Measurements from ENCODE around the gene ENAH. TPM values are rescaled to one million over a fixed set of nuclear protein-coding genes. Genes with fewer than 3 reads are reported as not detected.
A peak's percentile ranks its signal among the peaks of the same experiment; 100 is the strongest.

ENAH gene
- polyA plus RNA-seq, 1 of the 3 experiments (the other 2 are of a cell fraction) = 48.9 TPM

- POLR2A ChIA-PET = no interaction called here
- no peaks in the 10 kb centered on the region for H3F3A ChIP-seq (replicated peaks; ENCODE audit: insufficient read depth)
- peak; percentile 93 for DNase-seq
- H2AFZ ChIP-seq (ENCODE audit: low read depth) = peak overlapping the region; percentile 91; the same call in 1 of the 2 replicates
- H3K27me3 ChIP-seq (ENCODE audit: insufficient read depth) = no peaks in the 10 kb centered on the region
- peaks cover 0 to 6% of the 10 kb centered on the region in 2 experiments; a peak in 2 of 4 replicates for H3K4me1 ChIP-seq (ENCODE audit: control insufficient read depth in 1 of 2, insufficient read depth in 2 of 2, low read depth in 1 of 2, low read length in 1 of 2)
- H3K4me3 ChIP-seq (ENCODE audit: low read depth in 2 of 2, low read length in 1 of 2) = peak overlapping the region; percentile 17 to 46; a peak in 2 of 4 replicates
- H3K27ac ChIP-seq (ENCODE audit: low read depth in 2 of 2, low read length in 1 of 2) = no peak overlapping the region
- CTCF ChIA-PET = interaction anchor here (0.5 to 19.4 kb wide), 167 partner anchors 11 to 650 kb away, joined by 3 to 473 read pairs (median 4); partner anchors contain the start of genes ENAH, EPHX1, H3-3A and LEFTY1
- no peaks in the 10 kb centered on the region for H3K9me3 ChIP-seq
- no peak overlapping the region for H3K9ac ChIP-seq
- H3K9me2 ChIP-seq = no peaks in the 10 kb centered on the region
- WGBS (ENCODE audit: low lambda C conversion rate) = 34% methylated on average over 29 of the region's 50 CpGs
- H3K4me2 ChIP-seq = peak overlapping the region; percentile 51
- no peaks in the 10 kb centered on the region for H4K20me1 ChIP-seq (ENCODE audit: insufficient read depth)
- no peaks in the 10 kb centered on the region for H3K36me3 ChIP-seq (replicated peaks in 1 of 2; ENCODE audit: control insufficient read depth in 1 of 2, insufficient read depth in 2 of 2, low read length in 1 of 2)
- no peaks in the 10 kb centered on the region for H3K79me2 ChIP-seq (ENCODE audit: insufficient read depth)
- TF ChIP-seq POLR2AphosphoS5 (IDR thresholded peaks at IDR 0.05; ENCODE audit: low read depth, low read length) (no peak), MEF2A (IDR thresholded peaks at IDR 0.05; ENCODE audit: borderline replicate concordance, low read depth) (no peak), NRF1 (IDR thresholded peaks at IDR 0.05; ENCODE audit: low read depth, low read length) (peak; percentile 45), MXI1 (IDR thresholded peaks at IDR 0.05; ENCODE audit: low read depth, low read length) (0 out of 2 replicates have a peak, but pooled peaks have one; percentile 17), RFX5 (IDR thresholded peaks at IDR 0.05; ENCODE audit: low read length) (0 out of 2 replicates have a peak, but pooled peaks have one; percentile 28), FOXM1 (IDR thresholded peaks at IDR 0.05; ENCODE audit: low read depth) (peak; percentile 77; the same call in 1 of the 2 replicates), CTCF (IDR thresholded peaks at IDR 0.05) (peak; percentile 100), REST (IDR thresholded peaks at IDR 0.05; ENCODE audit: low read depth, low read length) (no peak), ELF1 (IDR thresholded peaks at IDR 0.05) (no peak), NFIC (IDR thresholded peaks at IDR 0.05; ENCODE audit: borderline replicate concordance) (no peak), USF2 (IDR thresholded peaks at IDR 0.05; ENCODE audit: borderline replicate concordance, low read depth, low read length) (no peak), TEAD4 (IDR thresholded peaks at IDR 0.05; ENCODE audit: borderline replicate concordance, insufficient read depth) (no peak), TCF12 (IDR thresholded peaks at IDR 0.05) (no peak; the same call in 1 of the 2 replicates), FOXJ3 (CRISPR knock-in tag; IDR thresholded peaks at IDR 0.05) (no peak), IRF3 (IDR thresholded peaks at IDR 0.05; ENCODE audit: low read depth, low read length) (no peak), USF1 (IDR thresholded peaks at IDR 0.05; ENCODE audit: borderline replicate concordance, low read depth) (no peak), SIN3A (IDR thresholded peaks at IDR 0.05; ENCODE audit: borderline replicate concordance, low read depth, low read length) (peak; percentile 40; the same call in 1 of the 2 replicates), RAD21 (IDR thresholded peaks at IDR 0.05; ENCODE audit: low read length) (peak; percentile 100), JUND (IDR thresholded peaks at IDR 0.05) (no peak), PBX3 (IDR thresholded peaks at IDR 0.05) (no peak), GABPA (IDR thresholded peaks at IDR 0.05; ENCODE audit: low read depth) (no peak)
Observed at GRCh38 chr1:225474986-225475820, 177.7 kb downstream of the ENAH start.
